Mammary epithelial cell (primary cell): Measurements from ENCODE around the gene KMT2C.

Source experiments
- CTCF ChIP-seq, 2 donors: IDR thresholded peaks in 1 of 2; conservative IDR thresholded peaks in 1 of 2; 2 replicates each; pipeline ENCODE4 v1.5.1; 2011 to 2012; ENCODE audit warnings: inconsistent platforms in 2 of 2, low read length in 2 of 2, mild to moderate bottlenecking in 2 of 2, control low read depth in 1 of 2, low read depth in 1 of 2; ENCODE audit not compliant: insufficient read depth in 1 of 2; ENCODE audit errors: extremely low read depth in 1 of 2
- EZH2 ChIP-seq: IDR thresholded peaks from 2 replicates; pipeline ENCODE4 v1.6.1; 2012; ENCODE audit warnings: low read length, inconsistent platforms, borderline replicate concordance

- TF ChIP-seq EZH2 (no peak), CTCF (conservative IDR thresholded peaks at IDR 0.05 in 1 of 2, IDR thresholded peaks at IDR 0.05 in 1 of 2; ENCODE audit: extremely low read depth in 1 of 2, insufficient read depth in 1 of 2, low read depth in 1 of 2, low read length in 2 of 2) (no peak)
Observed at GRCh38 chr7:152095771-152096170, 340.0 kb downstream of the KMT2C start.
